ENCODE results near the gene ATXN7.

Gene ATXN7, protein sequence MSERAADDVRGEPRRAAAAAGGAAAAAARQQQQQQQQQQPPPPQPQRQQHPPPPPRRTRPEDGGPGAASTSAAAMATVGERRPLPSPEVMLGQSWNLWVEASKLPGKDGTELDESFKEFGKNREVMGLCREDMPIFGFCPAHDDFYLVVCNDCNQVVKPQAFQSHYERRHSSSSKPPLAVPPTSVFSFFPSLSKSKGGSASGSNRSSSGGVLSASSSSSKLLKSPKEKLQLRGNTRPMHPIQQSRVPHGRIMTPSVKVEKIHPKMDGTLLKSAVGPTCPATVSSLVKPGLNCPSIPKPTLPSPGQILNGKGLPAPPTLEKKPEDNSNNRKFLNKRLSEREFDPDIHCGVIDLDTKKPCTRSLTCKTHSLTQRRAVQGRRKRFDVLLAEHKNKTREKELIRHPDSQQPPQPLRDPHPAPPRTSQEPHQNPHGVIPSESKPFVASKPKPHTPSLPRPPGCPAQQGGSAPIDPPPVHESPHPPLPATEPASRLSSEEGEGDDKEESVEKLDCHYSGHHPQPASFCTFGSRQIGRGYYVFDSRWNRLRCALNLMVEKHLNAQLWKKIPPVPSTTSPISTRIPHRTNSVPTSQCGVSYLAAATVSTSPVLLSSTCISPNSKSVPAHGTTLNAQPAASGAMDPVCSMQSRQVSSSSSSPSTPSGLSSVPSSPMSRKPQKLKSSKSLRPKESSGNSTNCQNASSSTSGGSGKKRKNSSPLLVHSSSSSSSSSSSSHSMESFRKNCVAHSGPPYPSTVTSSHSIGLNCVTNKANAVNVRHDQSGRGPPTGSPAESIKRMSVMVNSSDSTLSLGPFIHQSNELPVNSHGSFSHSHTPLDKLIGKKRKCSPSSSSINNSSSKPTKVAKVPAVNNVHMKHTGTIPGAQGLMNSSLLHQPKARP

DNA sequence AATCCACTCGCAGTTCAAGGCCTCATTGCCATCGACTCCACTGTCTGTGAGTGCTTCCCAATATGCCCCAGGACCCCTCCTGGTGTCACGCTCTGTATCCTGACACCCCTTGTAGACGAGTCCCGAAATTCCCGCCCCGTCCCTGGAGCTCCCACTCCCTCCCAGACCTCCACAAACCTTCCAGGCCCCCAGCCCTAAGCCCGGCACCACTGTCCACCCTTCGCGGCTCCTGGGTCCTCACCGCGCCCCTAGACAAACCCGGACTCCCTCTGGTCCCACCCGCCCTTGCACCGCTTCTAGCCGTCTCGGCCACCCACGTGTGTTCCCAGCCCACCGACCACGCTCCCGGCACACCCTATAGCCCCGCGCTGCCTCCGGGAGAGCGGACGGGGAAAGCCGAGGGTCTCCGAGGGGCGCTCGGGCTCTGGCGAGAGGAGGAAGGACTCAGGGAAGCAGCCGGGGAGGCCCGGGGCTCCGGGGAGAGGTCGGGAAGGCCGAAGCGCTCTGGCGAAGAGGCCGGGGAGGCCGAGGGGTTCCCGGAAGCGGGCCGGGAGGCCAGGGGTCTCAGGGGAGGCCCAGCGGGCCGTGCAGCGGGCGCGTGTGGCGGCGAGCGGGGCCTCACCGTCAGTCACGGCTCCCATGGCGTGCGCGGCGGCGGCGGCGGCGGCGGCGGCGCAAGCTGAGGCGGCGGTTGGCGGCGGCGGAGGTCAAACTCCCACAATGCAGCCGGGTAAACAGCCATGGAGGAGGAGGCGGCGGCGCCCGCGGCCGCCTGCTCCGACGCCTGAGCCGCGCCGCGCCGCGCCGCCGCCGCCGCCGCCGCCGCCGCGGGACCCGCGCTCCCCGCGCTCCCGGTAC, at the start of gene ATXN7, which contains the start of gene THOC7:
ATXN7 (plus strand) TSS at position 718 of the 858 bp plus-strand sequence. CDS start 48,732 bp downstream, outside the sequence.
THOC7 (minus strand) TSS at position 656 of the 858 bp plus-strand sequence; CDS start at position 641, 15 bp downstream.
- DNase-seq (ENCODE audit: low read depth) = peak; percentile 52

DNA sequence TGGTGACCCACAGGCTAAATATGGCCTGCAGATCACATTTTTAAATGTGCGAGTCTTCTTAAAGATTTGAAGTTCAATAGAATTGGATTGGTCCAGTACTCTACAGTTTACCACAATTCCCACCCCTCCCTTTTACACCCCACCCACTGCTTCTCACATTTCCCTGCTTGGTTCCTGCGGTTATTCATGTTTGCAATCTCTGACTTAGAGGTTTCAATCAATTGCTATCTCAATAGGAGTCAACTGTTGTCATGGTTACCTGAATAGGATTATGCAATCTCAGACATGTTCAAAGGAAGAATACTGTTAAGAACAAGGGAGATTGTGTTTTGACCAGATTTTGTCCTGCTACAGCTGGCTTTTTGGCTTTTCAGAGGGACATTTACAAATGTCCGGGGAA, 49.4 kb upstream of the ATXN7 start:
- no peak for DNase-seq (ENCODE audit: low read depth)

DNA sequence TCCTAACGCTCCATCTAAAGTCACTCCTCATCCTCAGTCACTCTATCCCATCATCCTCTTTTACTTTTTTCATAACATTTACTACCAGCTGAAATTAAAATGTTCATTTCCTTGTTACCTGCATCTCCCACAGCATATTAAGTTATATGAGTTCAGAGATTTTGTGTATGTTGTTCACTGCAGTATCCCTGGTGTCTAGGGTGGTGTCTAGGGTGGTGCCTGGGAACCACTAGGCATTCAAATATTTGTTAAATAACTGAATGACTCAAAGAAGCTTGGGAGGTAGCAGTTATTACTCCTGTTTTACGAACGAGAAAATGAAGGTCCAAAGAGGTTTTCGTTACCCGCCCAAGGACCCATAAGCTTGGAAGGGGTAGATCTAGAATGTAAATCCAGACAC, 46.4 kb upstream of the ATXN7 start:
- DNase-seq (ENCODE audit: low read depth) = no peak

DNA sequence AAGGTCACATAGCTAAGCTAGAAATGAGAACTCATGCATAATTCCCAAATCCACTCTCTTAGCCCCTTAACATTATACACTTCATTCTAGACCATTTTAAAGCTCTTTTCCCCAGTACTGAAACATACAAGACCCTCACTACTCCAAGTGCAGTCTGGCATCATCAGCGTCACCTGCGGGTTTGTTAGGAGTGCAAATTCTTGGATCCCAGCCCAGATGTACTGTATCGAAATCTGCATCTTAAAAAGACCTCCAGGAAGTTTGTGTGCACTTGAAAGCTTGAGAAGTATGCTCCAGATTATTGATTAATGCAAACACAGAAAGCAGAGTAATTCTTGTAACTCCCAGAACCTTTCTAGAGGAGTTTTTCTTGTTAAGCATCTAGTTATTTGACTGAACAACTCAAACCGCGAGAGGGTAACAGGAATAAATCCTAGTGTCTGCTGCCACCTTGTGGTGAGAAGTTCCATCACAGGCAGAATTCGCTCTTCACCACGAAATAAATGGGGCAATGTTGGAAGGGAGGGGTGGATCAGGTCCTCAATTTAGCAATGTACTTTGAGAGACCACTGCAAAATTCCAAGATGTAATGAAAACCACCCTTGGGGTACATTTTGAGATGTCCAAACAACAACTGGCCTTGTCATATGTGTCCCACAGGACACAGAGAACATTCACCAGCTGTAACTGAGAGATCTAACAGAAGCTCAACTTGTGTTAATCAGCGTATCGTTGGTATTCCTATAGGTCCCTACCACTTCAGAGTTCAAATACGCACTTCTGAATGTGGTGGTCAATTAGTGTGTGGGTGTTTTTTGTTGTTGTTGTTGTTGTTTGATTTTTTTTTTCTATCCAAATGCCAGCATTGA, 45.2 kb upstream of the ATXN7 start:
- peak; percentile 42 for DNase-seq (ENCODE audit: low read depth)

DNA sequence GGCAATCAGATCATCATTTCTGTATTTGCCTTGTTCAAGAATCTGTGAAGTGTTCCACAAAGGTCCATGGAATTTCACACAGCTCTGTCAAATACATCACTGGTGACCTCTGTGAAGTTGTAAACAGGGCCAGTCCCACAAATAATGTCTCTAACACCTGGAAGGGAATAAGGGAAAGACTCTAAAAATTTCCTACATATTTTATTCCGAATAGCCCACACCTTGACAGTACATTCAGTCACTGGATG, 44.6 kb upstream of the ATXN7 start, which contains the start of gene C3orf49:
C3orf49 (plus strand) TSS at position 149 of the 248 bp plus-strand sequence. CDS start 173 bp downstream, outside the sequence.
- no peak for DNase-seq (ENCODE audit: low read depth)

DNA sequence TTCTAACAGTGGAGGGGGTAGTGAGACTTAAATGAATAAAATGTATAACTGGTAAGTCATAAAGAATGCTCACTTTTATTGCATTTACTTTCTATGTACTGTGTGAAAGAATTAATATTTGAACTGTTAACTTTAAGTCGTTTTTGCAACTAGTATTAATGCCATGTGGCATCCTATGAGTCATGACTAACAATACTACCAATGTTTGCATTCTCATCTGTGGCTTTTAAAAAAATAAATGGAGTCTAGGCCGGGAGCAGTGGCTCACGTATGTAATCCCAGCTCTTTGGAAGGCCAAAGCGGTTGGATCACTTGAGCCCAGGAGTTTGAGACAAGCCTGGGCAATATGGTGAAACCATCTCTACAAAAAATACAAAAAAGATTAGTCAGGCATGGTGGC, 39.4 kb upstream of the ATXN7 start:
- no peak for DNase-seq (ENCODE audit: low read depth)

DNA sequence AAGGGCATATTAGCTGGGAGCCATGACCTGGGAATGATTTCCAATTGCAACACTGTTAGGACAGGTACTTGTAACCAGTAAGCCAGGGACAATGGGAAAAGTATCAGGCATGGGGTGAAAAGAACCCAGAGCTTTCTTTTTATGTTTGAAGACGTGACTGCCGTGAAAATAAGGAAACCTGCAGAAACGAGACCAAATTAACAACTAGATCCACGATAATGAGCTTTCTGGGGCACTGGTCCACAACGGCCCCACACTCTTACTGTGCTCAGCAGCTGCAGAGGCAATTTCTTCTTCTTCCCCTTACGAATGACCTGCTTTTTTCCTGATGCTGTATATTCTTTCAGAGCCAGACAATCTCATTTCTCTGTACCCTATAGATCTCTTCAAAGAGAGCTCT, 33.1 kb upstream of the ATXN7 start:
- no peak for DNase-seq (ENCODE audit: low read depth)

DNA sequence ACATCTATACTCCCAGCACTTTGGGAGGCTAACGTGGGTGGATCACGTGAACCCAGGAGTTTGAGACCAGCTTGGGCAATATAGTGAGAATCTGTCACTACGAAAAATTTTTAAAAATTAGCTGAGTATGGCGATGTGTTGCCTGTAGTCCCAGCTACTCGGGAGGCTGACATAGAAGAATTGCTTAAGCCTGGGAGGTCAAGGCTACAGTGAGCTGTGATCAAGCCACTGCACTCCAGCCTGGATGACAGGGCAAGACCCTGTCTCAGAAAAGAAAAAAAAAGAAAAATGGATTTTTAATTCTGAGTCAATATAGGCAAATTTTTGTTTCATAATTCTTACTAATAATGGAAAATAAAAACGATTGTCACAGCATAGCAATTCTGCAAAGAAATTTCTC, 31.3 kb upstream of the ATXN7 start:
- DNase-seq (ENCODE audit: low read depth) = no peak

DNA sequence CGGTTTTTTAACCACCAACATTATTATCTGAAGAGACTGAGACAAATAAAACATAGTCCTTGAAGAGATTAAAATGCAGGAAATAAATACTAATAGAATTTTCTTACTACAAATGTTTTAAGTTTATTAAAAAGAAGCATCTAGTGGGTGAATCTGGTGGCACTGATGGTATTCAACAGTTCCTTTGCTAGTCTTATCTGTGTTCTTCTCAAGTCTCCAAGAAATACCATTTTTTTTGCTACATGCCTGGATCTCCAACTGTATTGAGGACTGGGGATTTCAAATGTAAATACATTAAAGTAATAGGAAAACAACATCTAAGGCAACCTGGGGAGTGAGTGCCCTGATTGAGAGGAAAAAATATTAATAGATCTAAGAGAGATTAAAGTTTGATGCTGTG, 22.0 kb upstream of the ATXN7 start:
- no peak for DNase-seq (ENCODE audit: low read depth)

DNA sequence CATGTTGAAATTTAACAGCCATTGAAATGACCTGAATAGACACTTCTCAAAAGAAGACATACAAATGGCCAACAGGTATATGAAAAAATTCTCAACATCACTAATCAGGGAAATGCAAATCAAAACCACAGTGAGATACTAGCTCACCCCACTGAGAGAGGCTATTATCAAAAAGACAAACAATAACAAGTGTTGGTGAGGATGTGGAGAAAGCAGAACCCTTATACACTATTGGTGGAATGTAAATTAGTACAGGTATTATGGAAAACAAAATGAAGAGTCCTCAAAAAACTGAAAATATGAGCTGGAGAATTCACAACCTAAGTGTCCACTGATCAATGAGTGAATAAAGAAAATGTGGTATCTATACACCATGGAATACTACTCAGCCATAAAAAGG, 21.5 kb upstream of the ATXN7 start:
- DNase-seq (ENCODE audit: low read depth) = no peak

DNA sequence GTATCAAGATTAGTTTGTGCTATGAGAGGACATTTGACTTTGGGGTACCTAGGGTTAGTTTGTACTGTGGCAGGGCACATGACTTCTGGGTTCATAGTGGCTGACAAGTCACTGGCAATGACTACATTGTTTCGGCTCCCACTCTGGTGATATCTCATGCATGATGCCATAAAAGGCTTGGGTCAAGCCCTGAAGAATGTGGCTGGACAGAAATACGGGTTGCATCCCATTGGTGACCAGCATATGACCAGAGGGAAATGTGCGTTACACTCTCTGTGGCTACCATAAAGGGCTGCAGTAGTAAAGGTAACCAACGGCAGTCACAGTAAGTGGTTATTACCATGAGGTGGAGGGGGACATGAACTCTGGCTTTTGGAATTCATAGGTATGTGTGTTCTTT, 18.5 kb upstream of the ATXN7 start:
- DNase-seq (ENCODE audit: low read depth) = no peak

DNA sequence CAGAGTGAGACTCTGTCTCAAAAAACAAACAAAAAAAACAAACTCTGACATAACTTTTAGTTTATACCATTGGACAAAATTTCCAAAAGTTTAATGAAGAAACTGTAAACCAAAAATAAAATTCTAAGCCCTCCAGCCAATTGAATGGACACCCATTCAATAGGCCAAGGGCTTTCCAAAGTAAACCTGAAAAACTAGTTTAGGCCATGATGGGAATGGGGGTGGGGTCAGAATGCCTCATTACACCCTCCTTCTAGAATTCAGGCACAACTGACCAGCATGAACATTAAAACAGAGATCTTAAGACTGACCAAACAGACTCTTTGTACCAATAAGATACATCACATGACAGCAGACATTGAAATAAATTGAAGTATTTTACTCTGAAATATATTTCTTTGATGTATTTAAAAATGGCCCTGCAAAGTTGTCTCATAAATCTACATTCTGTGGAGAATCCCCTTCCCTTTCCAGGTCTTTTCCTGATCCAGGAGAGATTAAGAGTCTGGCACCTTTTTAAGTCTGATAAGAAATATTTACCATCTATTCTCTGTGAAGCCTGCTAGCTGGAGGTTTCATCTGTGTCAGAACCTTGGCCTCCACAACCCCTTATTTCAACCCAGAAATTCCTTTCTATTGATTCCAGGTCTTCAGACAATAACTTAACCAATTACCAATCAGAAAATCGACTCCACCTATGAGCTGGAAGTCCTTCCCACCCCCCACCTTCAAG, 15.8 kb upstream of the ATXN7 start:
- no peak for DNase-seq (ENCODE audit: low read depth)

DNA sequence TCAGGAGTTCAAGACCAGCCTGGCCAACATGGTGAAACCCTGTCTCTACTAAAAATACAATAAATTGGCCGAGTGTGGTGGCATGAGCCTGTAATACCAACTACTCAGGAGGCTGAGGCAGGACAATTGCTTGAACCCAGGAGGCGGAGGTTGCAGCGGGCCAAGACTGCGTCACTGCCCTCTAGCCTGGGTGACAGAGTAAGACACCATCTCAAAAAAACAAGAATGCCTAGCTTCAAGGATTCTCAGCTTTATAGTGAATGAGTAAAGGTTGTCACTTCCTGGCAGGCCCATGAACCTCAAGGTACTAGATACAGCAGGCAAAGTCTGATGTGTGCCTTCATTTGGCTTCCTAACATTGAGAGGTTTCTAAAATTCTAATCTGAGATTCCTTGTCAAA, 14.5 kb upstream of the ATXN7 start:
- no peak for DNase-seq (ENCODE audit: low read depth)

DNA sequence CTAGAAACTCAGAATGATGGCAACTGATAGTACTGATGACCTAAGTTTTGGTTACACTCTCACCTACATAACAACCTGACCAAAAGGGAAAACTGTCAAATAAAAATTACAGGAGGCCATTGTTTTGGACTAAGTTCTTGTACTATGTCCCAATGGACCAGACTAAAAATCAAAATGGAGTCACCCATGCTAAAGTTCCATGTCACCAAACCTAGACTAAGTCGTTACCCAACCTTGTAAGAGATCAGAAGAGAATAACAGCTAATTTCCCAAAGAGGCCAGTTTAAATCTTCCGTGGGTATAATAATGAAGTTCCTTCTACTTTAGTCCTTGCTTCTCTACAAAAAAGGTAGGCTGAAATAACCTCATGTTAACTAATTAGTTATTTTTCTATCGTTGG, 12.4 kb upstream of the ATXN7 start:
- DNase-seq (ENCODE audit: low read depth) = no peak

DNA sequence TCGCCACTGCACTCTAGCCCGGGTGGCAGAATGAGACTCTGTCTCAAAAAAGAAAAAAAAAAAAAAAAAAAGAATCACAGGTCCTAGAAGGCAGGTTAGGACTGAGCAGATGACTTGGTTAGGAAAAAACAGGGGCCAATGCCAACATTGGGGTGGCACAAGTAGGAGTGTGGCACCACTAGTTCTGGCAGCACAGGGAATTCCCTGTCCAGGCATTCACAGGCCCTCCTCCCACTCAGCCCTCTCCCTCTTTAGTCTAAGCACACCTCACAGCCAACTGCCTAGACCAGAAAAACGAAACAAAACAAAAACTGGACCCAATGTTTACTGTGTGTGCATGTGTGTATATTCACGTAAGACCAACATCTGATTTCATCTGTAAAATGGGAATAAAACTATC, 10.6 kb upstream of the ATXN7 start:
- no peak for DNase-seq (ENCODE audit: low read depth)

DNA sequence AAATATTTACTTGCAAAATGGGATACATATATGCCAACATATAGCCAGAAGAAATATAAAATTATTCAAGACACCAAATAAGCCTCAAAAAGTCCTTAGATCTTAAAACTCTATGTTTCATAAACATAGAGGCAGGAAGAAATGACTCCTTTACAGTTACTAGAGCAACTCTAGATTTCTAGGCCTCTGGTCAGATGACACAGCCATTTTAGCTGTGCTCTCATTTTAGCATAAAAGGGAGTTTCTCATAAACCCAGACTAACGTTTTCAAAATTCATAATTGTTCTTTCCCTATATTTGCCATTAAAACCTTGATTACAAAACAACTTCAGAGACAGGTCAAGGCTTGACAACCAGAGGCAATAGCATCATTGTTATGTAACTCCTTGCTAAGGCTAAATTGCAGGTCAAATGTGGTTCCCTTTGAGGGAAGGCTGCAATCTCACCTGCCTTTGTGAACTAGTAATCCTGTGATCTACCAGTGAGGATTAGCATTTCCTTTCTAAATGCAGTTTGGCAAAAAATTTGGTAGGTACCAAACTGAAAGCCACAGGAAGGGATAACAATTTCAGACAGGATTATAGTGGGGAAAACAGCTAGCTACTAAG, 8.2 kb upstream of the ATXN7 start:
- no peak for DNase-seq (ENCODE audit: low read depth)

DNA sequence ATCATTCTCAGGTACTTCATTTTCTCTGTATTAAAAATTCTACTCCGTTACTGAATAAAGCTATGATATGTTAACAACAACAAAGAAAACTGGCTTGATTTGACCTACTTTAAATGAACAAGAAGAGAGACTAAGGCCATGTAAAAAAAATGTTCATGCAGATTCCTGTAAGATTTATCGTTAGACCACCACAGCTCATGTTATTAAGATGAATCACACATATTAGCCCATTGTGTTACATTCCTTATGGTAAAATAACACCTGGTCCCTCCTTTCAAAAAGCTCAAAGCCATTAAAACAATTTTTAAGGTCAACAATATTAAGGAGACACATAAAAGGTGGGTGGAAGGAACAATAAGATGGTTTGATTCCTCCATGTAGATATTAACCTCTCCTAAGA, 6.4 kb upstream of the ATXN7 start:
- no peak for DNase-seq (ENCODE audit: low read depth)

DNA sequence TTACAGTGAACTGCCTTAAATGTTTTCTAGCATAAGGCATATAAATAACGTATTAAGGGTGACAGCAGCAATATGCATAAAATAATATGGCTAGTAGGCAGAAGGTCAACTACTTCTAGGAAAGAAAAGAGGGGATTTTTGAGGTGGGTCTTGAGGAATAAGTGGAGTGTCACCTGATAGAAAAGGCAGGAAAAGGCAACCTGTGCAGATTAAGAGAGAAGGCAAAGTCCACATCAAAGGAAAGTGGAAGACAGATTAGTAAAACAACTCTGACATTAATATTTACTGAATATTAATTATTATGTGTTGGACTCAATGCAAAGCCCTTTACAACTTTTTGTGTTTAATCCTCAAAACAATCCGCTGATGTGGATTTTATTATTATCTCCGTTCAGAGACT, 2.9 kb upstream of the ATXN7 start:
- no peak for DNase-seq (ENCODE audit: low read depth)

DNA sequence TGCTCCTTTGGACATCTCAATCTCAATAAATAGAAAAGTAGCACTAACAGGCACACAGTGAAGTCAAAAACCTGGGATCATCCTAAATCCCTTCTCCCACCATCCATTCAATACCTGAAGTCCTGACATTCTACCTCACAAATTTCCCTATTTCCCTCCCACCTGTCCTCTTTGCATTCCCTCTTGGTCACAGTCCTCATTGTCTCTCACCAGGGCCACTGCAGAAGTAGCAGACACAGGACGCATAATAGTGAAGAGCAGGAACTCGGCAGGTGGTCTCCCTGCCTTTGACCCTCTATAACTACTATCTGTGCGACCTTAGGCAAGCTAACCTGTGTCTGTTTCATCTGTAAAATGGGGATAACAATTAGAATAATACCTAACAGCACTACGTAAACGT, 2.4 kb upstream of the ATXN7 start:
- no peak for DNase-seq (ENCODE audit: low read depth)

DNA sequence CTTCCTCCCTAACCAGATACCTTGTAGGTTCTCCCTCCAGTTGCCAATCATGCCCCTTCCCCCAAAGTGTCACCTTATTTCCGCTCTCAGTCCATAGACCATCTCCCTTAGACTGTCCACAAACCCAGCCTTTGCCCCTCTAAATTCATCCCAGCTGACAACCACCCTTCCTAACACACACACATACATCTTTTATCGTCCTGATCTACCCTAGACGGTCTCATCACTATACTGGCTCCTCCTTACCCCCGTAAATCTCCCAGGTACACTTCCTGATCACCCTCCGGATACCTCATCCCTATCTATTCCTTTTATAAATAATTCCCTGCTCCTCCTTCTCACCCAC, 890 bp upstream of the ATXN7 start:
- DNase-seq (ENCODE audit: low read depth) = no peak
